Parathyroid adenoma (tissue), 2 donors: ENCODE results near the gene SLC2A4RG.
A peak's percentile ranks its signal among the peaks of the same experiment; 100 is the strongest.

ENCODE experiments used
- H2AFZ ChIP-seq: fragments of 300-600 bp; sonication (generic); one replicate; pipeline ENCODE4 v1.7.0; 2017; ENCODE audit warnings: antibody characterized with exemption, mild to moderate bottlenecking
- H3K27ac ChIP-seq: fragments of 300-600 bp; sonication (generic); one replicate; pipeline ENCODE4 v1.7.0; 2017
- H3K27me3 ChIP-seq: fragments of 300-600 bp; sonication (generic); one replicate; pipeline ENCODE4 v1.7.0; 2017; ENCODE audit warnings: low read length; ENCODE audit not compliant: control insufficient read depth, insufficient read depth
- H3K36me3 ChIP-seq: fragments of 300-600 bp; sonication (generic); one replicate; pipeline ENCODE4 v1.7.0; 2017; ENCODE audit warnings: low read length; ENCODE audit not compliant: control insufficient read depth, insufficient read depth
- H3K4me1 ChIP-seq: fragments of 300-600 bp; sonication (generic); one replicate; pipeline ENCODE4 v1.7.0; 2017; ENCODE audit warnings: control low read depth
- H3K4me2 ChIP-seq: fragments of 300-600 bp; sonication (generic); one replicate; pipeline ENCODE4 v1.7.0; 2017; ENCODE audit warnings: low read length
- H3K4me3 ChIP-seq: fragments of 300-600 bp; sonication (generic); one replicate; pipeline ENCODE4 v1.7.0; 2017; ENCODE audit warnings: low read depth, low read length
- H3K79me2 ChIP-seq: fragments of 300-600 bp; sonication (generic); one replicate; pipeline ENCODE4 v1.7.0; 2017; ENCODE audit warnings: control low read depth
- H3K9ac ChIP-seq: fragments of 300-600 bp; sonication (generic); one replicate; pipeline ENCODE4 v1.7.0; 2017; ENCODE audit warnings: mild to moderate bottlenecking
- H3K9me3 ChIP-seq: fragments of 300-600 bp; sonication (generic); one replicate; pipeline ENCODE4 v1.7.0; 2017; ENCODE audit warnings: low read length; ENCODE audit not compliant: control insufficient read depth
- CTCF ChIP-seq: fragments of 300-600 bp; sonication (generic); IDR thresholded peaks from one replicate; pipeline ENCODE4 v1.7.0; 2017; ENCODE audit warnings: antibody characterized with exemption, mild to moderate bottlenecking
- donor health status: primary hyperparathyroidism.

Gene SLC2A4RG

DNA sequence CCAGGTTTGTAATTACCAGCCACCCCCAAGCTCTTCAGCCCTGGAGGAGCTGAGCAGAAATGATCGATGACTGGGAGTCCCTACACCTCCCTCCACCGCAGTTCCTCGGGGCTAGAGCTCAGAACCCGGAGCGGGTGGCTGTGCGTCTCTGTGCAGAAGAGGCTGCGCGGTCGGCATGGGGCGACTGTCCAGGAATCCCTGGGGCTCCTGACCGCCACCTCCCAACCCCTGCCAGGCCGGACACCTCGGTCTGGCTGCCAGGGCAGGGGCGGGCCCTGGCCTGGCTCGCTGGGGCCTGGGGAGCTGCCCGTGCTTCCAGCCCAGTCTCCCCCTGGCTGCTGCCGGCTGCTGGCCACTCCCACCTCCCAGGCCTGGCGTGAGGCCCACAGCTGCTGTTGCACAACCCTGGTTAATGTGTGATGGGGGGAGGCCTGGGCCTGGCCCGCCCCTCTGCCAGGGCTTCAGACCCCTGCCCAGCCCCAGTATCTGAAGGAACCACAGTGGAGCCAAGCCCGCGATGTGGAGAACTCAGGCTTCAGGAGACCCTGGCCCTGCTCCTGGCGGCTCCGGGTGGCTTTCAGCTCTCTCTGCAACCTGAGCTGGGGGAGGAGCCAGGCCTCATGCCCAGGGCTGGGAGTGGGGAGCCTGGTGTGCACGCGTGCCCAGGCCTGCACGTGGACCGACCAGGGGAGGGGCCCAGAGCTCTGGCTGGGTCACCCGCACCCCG, 1.2 kb downstream of the SLC2A4RG start:
- Histone ChIP-seq H3K27me3 (no peaks in the 10 kb centered on the region), H3K79me2 (no peaks in the 10 kb centered on the region), H3K9ac (no peak overlapping the region), H3K4me1 (peaks cover 10% of the 10 kb centered on the region), H3K4me3 (peak overlapping the region; percentile 63), H3K4me2 (peak overlapping the region; percentile 70), H3K27ac (peak overlapping the region; percentile 66), H3K36me3 (no peaks in the 10 kb centered on the region), H3K9me3 (no peaks in the 10 kb centered on the region), H2AFZ (peak overlapping the region; percentile 57)
- peak; percentile 36 for TF ChIP-seq CTCF

GRCh38 chr20:63741354-63741675, 1.7 kb downstream of the SLC2A4RG start:
- Histone ChIP-seq H3K27ac (peak overlapping the region; percentile 66), H3K4me2 (peak overlapping the region; percentile 70), H3K27me3 (no peaks in the 10 kb centered on the region), H3K36me3 (no peaks in the 10 kb centered on the region), H3K9me3 (no peaks in the 10 kb centered on the region), H3K9ac (no peak overlapping the region), H2AFZ (no peak overlapping the region), H3K4me1 (peaks cover 10% of the 10 kb centered on the region), H3K79me2 (no peaks in the 10 kb centered on the region), H3K4me3 (peak overlapping the region; percentile 63)
- TF ChIP-seq CTCF: no peak

DNA sequence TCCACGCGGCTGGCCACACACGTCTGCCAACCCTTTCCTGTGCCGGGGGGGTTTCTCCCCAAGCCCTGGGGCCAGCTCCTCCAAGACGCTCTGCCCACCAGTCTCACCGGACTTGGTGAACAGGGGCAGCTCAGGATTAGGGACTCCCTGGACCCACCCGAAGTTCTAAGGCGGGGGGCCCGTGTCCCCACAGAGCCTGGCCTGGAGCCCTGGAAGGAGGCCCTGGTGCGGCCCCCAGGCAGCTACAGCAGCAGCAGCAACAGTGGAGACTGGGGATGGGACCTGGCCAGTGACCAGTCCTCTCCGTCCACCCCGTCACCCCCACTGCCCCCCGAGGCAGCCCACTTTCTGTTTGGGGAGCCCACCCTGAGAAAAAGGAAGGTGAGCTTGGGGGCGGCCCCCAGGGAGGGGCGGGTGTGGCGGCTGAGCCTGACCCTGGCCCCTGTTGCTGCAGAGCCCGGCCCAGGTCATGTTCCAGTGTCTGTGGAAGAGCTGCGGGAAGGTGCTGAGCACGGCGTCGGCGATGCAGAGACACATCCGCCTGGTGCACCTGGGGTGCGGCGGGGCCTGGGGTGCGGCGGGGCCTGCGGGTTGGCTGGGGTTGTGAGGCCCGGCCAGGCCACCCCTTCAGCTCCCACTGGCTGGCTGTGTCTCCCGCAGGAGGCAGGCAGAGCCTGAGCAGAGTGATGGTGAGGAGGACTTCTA, 2.3 kb downstream of the SLC2A4RG start:
- no peak overlapping the region for H2AFZ ChIP-seq
- no peak for TF ChIP-seq CTCF
- H3K9me3 ChIP-seq: no peaks in the 10 kb centered on the region
- peaks cover 10% of the 10 kb centered on the region for H3K4me1 ChIP-seq
- peak overlapping the region; percentile 70 for H3K4me2 ChIP-seq
- H3K27ac ChIP-seq: peak overlapping the region; percentile 66
- H3K36me3 ChIP-seq: no peaks in the 10 kb centered on the region
- H3K79me2 ChIP-seq: no peaks in the 10 kb centered on the region
- no peak overlapping the region for H3K9ac ChIP-seq
- H3K27me3 ChIP-seq: no peaks in the 10 kb centered on the region
- peak overlapping the region; percentile 63 for H3K4me3 ChIP-seq

- H3K36me3 ChIP-seq: no peaks in the 10 kb centered on the region
- H3K9ac ChIP-seq: no peak overlapping the region
- H3K4me3 ChIP-seq: no peak overlapping the region
- H3K4me2 ChIP-seq: no peak overlapping the region
- peaks cover 10% of the 10 kb centered on the region for H3K4me1 ChIP-seq
- no peaks in the 10 kb centered on the region for H3K79me2 ChIP-seq
- H3K27me3 ChIP-seq: no peaks in the 10 kb centered on the region
- no peak overlapping the region for H3K27ac ChIP-seq
- no peaks in the 10 kb centered on the region for H3K9me3 ChIP-seq
- TF ChIP-seq CTCF: no peak
- H2AFZ ChIP-seq: no peak overlapping the region
Observed at GRCh38 chr20:63742381-63743024, 2.9 kb downstream of the SLC2A4RG start.
